HG02938 (cell line): Measurements from ENCODE around the gene NOTCH3.

Source experiments
- ATAC-seq: cut with Tn5 transposase; IDR thresholded peaks from one replicate; pipeline ENCODE4 v1.9.1; 2021; ENCODE audit warnings: mild to moderate bottlenecking, moderate library complexity; ENCODE audit not compliant: unreplicated experiment

The NOTCH3 gene

GRCh38 chr19:15236886-15237285 lies 36.1 kb upstream of the NOTCH3 start:
- ATAC-seq = no peak

GRCh38 chr19:15235781-15236180 lies 35.0 kb upstream of the NOTCH3 start:
- no peak for ATAC-seq

GRCh38 chr19:15234431-15235130 lies 33.8 kb upstream of the NOTCH3 start:
- ATAC-seq = no peak

GRCh38 chr19:15231271-15231670 lies 30.5 kb upstream of the NOTCH3 start:
- ATAC-seq = no peak

GRCh38 chr19:15227261-15227660 lies 26.5 kb upstream of the NOTCH3 start:
- no peak for ATAC-seq

- no peak for ATAC-seq
Observed at GRCh38 chr19:15225760-15226159, 25.0 kb upstream of the NOTCH3 start.

GRCh38 chr19:15223649-15224361 lies 23.0 kb upstream of the NOTCH3 start:
- peak; percentile 23 for ATAC-seq

GRCh38 chr19:15222738-15223648 lies 22.2 kb upstream of the NOTCH3 start:
- peak; percentile 71 for ATAC-seq

GRCh38 chr19:15220833-15221232 lies 20.0 kb upstream of the NOTCH3 start:
- no peak for ATAC-seq

- ATAC-seq = no peak
Observed at GRCh38 chr19:15218501-15218900, 17.7 kb upstream of the NOTCH3 start.

- no peak for ATAC-seq
Observed at GRCh38 chr19:15216363-15216762, 15.6 kb upstream of the NOTCH3 start.

GRCh38 chr19:15213715-15214381 lies 13.1 kb upstream of the NOTCH3 start:
- ATAC-seq = no peak

- no peak for ATAC-seq
Observed at GRCh38 chr19:15212711-15213110, 11.9 kb upstream of the NOTCH3 start.

- ATAC-seq = no peak
Observed at GRCh38 chr19:15210323-15210781, 9.6 kb upstream of the NOTCH3 start.

- ATAC-seq = no peak
Observed at GRCh38 chr19:15201374-15202023, 704 bp upstream of the NOTCH3 start.

- ATAC-seq = no peak
Observed at GRCh38 chr19:15199661-15200552, 888 bp downstream of the NOTCH3 start.

- no peak for ATAC-seq
Observed at GRCh38 chr19:15198951-15199660, 1.7 kb downstream of the NOTCH3 start.

GRCh38 chr19:15197942-15198341 lies 2.9 kb downstream of the NOTCH3 start:
- no peak for ATAC-seq
